Glutamatergic neuron (in vitro differentiated cells): ENCODE results near the gene ARHGEF11. TPM values are rescaled to one million over a fixed set of nuclear protein-coding genes. Genes with fewer than 3 reads are reported as not detected.

Experiments used
- DNase-seq: peaks from one replicate; pipeline ENCODE4 v3.0.0; 2022
- H3K27ac Mint-ChIP-seq: one replicate; pipeline ENCODE4 v1.8.0; 2020; ENCODE audit warnings: mild to moderate bottlenecking, mixed read lengths, inconsistent platforms; ENCODE audit not compliant: unreplicated experiment
- H3K27me3 Mint-ChIP-seq: one replicate; pipeline ENCODE4 v1.8.0; 2020; ENCODE audit warnings: mild to moderate bottlenecking, moderate library complexity, mixed read lengths, inconsistent platforms; ENCODE audit not compliant: unreplicated experiment
- H3K36me3 Mint-ChIP-seq: one replicate; pipeline ENCODE4 v1.8.0; 2020; ENCODE audit warnings: mild to moderate bottlenecking, mixed read lengths, inconsistent platforms; ENCODE audit not compliant: unreplicated experiment
- H3K4me1 Mint-ChIP-seq: one replicate; pipeline ENCODE4 v1.8.0; 2020; ENCODE audit warnings: mild to moderate bottlenecking, low read depth, mixed read lengths, inconsistent platforms; ENCODE audit not compliant: unreplicated experiment
- H3K4me3 Mint-ChIP-seq: one replicate; pipeline ENCODE4 v1.8.0; 2020; ENCODE audit warnings: mild to moderate bottlenecking, mixed read lengths, inconsistent platforms; ENCODE audit not compliant: unreplicated experiment
- H3K9me3 Mint-ChIP-seq: one replicate; pipeline ENCODE4 v1.8.0; 2020; ENCODE audit warnings: mild to moderate bottlenecking, moderate library complexity, mixed read lengths, inconsistent platforms; ENCODE audit not compliant: unreplicated experiment
- CTCF ChIP-seq: fragments of 200-600 bp; sonication (generic); IDR thresholded peaks from one replicate; pipeline ENCODE4 v1.5.0; 2021; ENCODE audit not compliant: partially characterized antibody, unreplicated experiment
- total RNA-seq: library from RNA; stranded (reverse); fragmentation: NEBNext Ultra II Directional; extraction: Animal tissue kit (Norgen Biotek cat#: 25700); gene quantifications from one replicate; pipeline ENCODE4 v1.2.1, GENCODE V29; 2021; ENCODE audit not compliant: unreplicated experiment

The ARHGEF11 gene
- total RNA-seq, 1 donor from 2014 or later, result 40.5 TPM

- Mint-ChIP-seq H3K9me3 (peaks cover 4% of the 10 kb centered on the region), H3K27me3 (peaks cover 20% of the 10 kb centered on the region), H3K4me1 (peaks cover 5% of the 10 kb centered on the region), H3K4me3 (no peak overlapping the region), H3K36me3 (no peaks in the 10 kb centered on the region), H3K27ac (no peak overlapping the region)
- no peak for TF ChIP-seq CTCF
- no peak for DNase-seq
Observed at GRCh38 chr1:156899956-156900718, 145.4 kb downstream of the ARHGEF11 start.

- Mint-ChIP-seq H3K4me1 (peaks cover 8% of the 10 kb centered on the region), H3K4me3 (no peak overlapping the region), H3K9me3 (peaks cover 4% of the 10 kb centered on the region), H3K36me3 (no peaks in the 10 kb centered on the region), H3K27me3 (peaks cover 23% of the 10 kb centered on the region), H3K27ac (no peak overlapping the region)
- DNase-seq, result no peak
- TF ChIP-seq CTCF, result no peak
Observed at GRCh38 chr1:156898971-156899664, 146.4 kb downstream of the ARHGEF11 start.

- Mint-ChIP-seq H3K4me1 (peaks cover 8% of the 10 kb centered on the region), H3K27ac (no peak overlapping the region), H3K36me3 (no peaks in the 10 kb centered on the region), H3K9me3 (peaks cover 4% of the 10 kb centered on the region), H3K4me3 (no peak overlapping the region), H3K27me3 (peaks cover 23% of the 10 kb centered on the region)
- no peak for DNase-seq
- no peak for TF ChIP-seq CTCF
Observed at GRCh38 chr1:156898161-156898566, 147.4 kb downstream of the ARHGEF11 start.

GRCh38 chr1:156897078-156897825 lies 148.3 kb downstream of the ARHGEF11 start:
- Mint-ChIP-seq H3K27me3 (peaks cover 21% of the 10 kb centered on the region), H3K27ac (no peak overlapping the region), H3K4me3 (no peak overlapping the region), H3K4me1 (peaks cover 6% of the 10 kb centered on the region), H3K9me3 (peaks cover 3% of the 10 kb centered on the region), H3K36me3 (no peaks in the 10 kb centered on the region)
- DNase-seq, result no peak
- no peak for TF ChIP-seq CTCF
